Epithelial cell of esophagus (primary cell): ENCODE data around the gene CLDN6.

Source experiments
- DNase-seq: peaks from one replicate; pipeline ENCODE4 v3.0.0; 2010; ENCODE audit warnings: low read depth
- H3K4me3 ChIP-seq: 2 replicates; pipeline ENCODE4 v1.5.1; 2011; ENCODE audit warnings: mild to moderate bottlenecking, low read length, control low read depth
- CTCF ChIP-seq: IDR thresholded peaks from 2 replicates; pipeline ENCODE4 v1.5.1; 2011; ENCODE audit warnings: low read depth, mild to moderate bottlenecking, low read length, control low read depth, inconsistent platforms; ENCODE audit not compliant: insufficient read depth; ENCODE audit errors: missing control alignments

Gene CLDN6

DNA sequence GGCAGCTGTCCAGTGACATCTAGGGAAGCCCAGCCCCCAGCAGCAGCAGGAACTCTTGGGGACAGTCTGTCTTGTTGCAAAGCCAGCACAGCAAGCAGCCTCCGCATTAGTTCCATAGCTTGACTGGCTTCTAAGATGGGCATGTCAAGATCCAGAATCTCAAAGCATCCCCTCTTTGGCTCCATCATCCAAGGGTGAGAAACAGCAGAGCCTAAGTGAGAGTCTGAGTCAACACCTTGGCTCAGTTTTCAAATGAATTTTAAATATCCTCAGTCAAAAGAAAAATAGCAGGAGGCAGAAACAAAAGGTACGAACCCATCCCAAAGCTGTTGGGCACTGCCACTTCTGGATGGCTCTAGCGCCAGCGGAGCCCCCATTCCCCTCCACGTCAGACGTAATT lies 3.0 kb downstream of the CLDN6 start:
- TF ChIP-seq CTCF = no peak
- H3K4me3 ChIP-seq = no peak overlapping the region
- no peak for DNase-seq

- no peak overlapping the region for H3K4me3 ChIP-seq
- DNase-seq = no peak
- TF ChIP-seq CTCF = no peak
Observed at GRCh38 chr16:3013998-3014690, 3.8 kb downstream of the CLDN6 start.

- no peak for TF ChIP-seq CTCF
- no peak overlapping the region for H3K4me3 ChIP-seq
Observed at GRCh38 chr16:3013491-3013951, 4.5 kb downstream of the CLDN6 start.

GRCh38 chr16:3012828-3013420 lies 5.1 kb downstream of the CLDN6 start, which contains the start of gene CLDN9:
TSS of gene CLDN9 (plus strand) at chr16:3012923. CDS start at chr16:3013363, 440 bp downstream.
- no peak for TF ChIP-seq CTCF
- H3K4me3 ChIP-seq = no peak within 1 kb of the TSS

More at GRCh38 chr16:3013491-3013951, 4.5 kb downstream of the CLDN6 start:
- DNase-seq = no peak

GRCh38 chr16:3012246-3012645 lies 5.7 kb downstream of the CLDN6 start:
- DNase-seq = no peak
- no peak for TF ChIP-seq CTCF
- H3K4me3 ChIP-seq = no peak overlapping the region

More at GRCh38 chr16:3012828-3013420, 5.1 kb downstream of the CLDN6 start, which contains the start of gene CLDN9:
- DNase-seq = no peak

DNA sequence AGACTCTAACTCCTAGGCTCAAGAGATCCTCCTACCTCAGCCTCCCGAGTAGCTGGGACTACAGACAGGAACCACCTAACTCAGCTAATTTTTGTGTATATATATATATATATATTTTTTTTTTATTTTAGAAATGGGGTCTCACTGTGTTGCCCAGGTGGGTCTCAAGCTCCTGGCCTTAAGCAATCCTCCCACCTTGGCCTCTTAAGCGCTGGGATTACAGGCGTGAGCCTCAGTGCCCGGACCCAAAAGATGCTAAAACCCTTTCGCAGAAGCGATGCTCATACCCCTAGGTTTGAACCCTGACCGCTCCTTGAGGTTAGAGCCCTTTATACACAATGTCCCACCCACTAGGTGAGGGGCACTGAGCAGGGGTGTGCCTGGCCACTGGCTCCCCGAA lies 7.5 kb downstream of the CLDN6 start:
- DNase-seq = no peak
- H3K4me3 ChIP-seq = no peak overlapping the region
- TF ChIP-seq CTCF = no peak
